GM19395 (cell line): ENCODE data around the gene PRSS53.
"Not testable (repeated sequence)": the region's sequence is repeated elsewhere in the genome, so short reads cannot be mapped to it uniquely, and the experiment has no call there.

Experiments used
- ATAC-seq: cut with Tn5 transposase; IDR thresholded peaks from one replicate; pipeline ENCODE4 v1.9.1; 2021; ENCODE audit warnings: mild to moderate bottlenecking, moderate library complexity; ENCODE audit not compliant: unreplicated experiment

Gene PRSS53

GRCh38 chr16:31118223-31119155 is 29.7 kb upstream of the PRSS53 start:
- ATAC-seq, result no peak

GRCh38 chr16:31117384-31118222 is 28.9 kb upstream of the PRSS53 start, which contains the start of gene KAT8:
KAT8 (plus strand) TSS chr16:31117664; CDS start chr16:31117682, 18 bp downstream.
- ATAC-seq, result peak; percentile 91

- no peak for ATAC-seq
Observed at GRCh38 chr16:31114468-31114867, 25.7 kb upstream of the PRSS53 start.

GRCh38 chr16:31113121-31114120 is 24.7 kb upstream of the PRSS53 start:
- ATAC-seq, result no peak

GRCh38 chr16:31112711-31113110 is 24.0 kb upstream of the PRSS53 start:
- no peak for ATAC-seq

- no peak for ATAC-seq
Observed at GRCh38 chr16:31111881-31112466, 23.2 kb upstream of the PRSS53 start.

- ATAC-seq, result no peak
Observed at GRCh38 chr16:31110106-31111034, 21.6 kb upstream of the PRSS53 start.

GRCh38 chr16:31109622-31110021 is 20.9 kb upstream of the PRSS53 start:
- ATAC-seq, result no peak

- ATAC-seq, result no peak
Observed at GRCh38 chr16:31108794-31109558, 20.2 kb upstream of the PRSS53 start.

- peak; percentile 87 for ATAC-seq
Observed at GRCh38 chr16:31108035-31108793, 19.5 kb upstream of the PRSS53 start, which contains the start of gene BCKDK. BCKDK (plus strand) TSS chr16:31108386; CDS start chr16:31109224, 838 bp downstream.

- ATAC-seq, result peak; percentile 76
Observed at GRCh38 chr16:31107465-31107867, 18.7 kb upstream of the PRSS53 start.

- no peak for ATAC-seq
Observed at GRCh38 chr16:31106509-31107464, 18.0 kb upstream of the PRSS53 start.

- no peak for ATAC-seq
Observed at GRCh38 chr16:31105677-31106213, 17.0 kb upstream of the PRSS53 start.

- ATAC-seq, result not testable (repeated sequence)
Observed at GRCh38 chr16:31100876-31101641, 12.3 kb upstream of the PRSS53 start.
